Astrocyte of the spinal cord (primary cell): ENCODE results near the gene EIF2S1.
A peak's percentile ranks its signal among the peaks of the same experiment; 100 is the strongest.
"Not testable (repeated sequence)": the region's sequence is repeated elsewhere in the genome, so short reads cannot be mapped to it uniquely, and the experiment has no call there.

Experiments
- DNase-seq: peaks from one replicate; pipeline ENCODE4 v3.0.0; 2011; ENCODE audit warnings: low read depth, low spot score
- H3K4me3 ChIP-seq: 2 replicates; pipeline ENCODE4 v1.5.1; 2011; ENCODE audit warnings: low read depth, mild to moderate bottlenecking, low read length, moderate library complexity
- in situ Hi-C: cut with HindIII; loops from 2 replicates; pipeline ENCODE4 v1.10.0; 2017; ENCODE audit warnings: low sequenced_read_pairs
- TF ChIP-seq, protein P1 (sequence below): IDR thresholded peaks from 2 replicates; pipeline ENCODE4 v1.5.1; 2012; ENCODE audit warnings: low read depth, mild to moderate bottlenecking, low read length, inconsistent platforms

EIF2S1 gene

DNA sequence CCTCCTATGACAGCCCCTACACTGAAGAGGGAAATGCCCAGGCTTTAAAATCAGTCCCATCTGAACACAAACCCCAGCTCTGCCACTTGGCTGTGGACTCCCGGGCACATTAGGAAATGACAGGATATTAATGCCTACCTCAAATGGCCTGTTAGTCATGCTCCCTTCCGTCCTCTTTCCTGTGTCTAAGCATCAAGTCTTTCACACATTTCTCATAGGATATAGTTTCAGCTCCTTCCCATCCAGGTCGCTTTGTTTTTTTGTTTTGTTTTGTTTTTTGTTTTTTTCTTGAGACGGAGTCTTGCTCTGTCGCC, 35.7 kb downstream of the EIF2S1 start:
- in situ Hi-C loops: no loop called here
- DNase-seq: no peak

DNA sequence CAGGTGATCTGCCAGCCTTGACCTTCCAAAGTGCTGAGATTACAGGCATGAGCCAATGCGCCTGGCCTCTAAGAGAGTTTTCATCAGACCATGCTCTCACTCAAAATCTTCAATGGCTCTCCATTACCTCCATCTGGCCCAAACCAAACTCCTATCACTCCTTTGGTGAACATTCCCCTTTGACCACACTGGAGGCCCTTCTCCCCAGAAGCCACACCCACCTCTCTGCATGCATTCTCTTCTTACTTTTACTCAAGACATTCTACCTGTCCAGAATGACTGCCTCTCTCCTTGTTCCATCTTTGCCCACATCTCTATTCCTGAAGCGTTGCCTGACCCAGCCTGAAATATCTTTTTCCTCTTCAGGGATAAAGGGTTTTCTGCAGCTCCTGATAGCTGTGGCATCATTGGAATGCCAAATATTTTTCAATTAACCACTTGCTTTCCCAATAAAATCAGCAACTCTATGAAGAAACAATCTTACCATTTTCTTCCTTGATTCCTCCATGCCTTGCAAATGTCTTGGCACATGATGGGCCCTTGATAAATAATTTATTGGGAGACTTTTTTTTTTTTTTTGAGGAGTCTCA, 36.3 kb downstream of the EIF2S1 start:
- in situ Hi-C loops: no loop called here
- TF ChIP-seq, protein P1, sequence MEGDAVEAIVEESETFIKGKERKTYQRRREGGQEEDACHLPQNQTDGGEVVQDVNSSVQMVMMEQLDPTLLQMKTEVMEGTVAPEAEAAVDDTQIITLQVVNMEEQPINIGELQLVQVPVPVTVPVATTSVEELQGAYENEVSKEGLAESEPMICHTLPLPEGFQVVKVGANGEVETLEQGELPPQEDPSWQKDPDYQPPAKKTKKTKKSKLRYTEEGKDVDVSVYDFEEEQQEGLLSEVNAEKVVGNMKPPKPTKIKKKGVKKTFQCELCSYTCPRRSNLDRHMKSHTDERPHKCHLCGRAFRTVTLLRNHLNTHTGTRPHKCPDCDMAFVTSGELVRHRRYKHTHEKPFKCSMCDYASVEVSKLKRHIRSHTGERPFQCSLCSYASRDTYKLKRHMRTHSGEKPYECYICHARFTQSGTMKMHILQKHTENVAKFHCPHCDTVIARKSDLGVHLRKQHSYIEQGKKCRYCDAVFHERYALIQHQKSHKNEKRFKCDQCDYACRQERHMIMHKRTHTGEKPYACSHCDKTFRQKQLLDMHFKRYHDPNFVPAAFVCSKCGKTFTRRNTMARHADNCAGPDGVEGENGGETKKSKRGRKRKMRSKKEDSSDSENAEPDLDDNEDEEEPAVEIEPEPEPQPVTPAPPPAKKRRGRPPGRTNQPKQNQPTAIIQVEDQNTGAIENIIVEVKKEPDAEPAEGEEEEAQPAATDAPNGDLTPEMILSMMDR: no peak
- DNase-seq: peak; percentile 32
- no peak overlapping the region for H3K4me3 ChIP-seq

More for the DNA sequence above, 35.7 kb downstream of the EIF2S1 start:
- H3K4me3 ChIP-seq: no peak overlapping the region
- TF ChIP-seq, protein P1: no peak

DNA sequence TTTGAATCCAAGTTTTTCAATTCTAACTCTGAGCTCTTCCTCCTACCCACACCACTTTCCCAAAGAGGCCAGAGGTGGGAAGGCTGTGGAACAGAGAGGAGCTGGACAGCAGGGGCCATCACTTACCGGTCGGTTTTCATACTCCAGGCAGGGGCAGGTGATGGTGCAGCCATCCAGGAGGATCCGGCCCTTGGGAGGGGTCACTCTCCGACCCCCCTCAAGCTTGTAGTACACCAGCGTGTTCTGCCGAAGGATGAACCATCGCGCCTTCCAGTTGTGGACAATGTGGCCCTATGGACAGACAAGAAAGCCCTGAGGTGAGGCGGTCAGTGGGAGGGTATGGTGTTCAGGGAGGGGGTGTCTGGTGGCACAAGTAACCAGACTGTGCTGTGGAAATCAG, 37.4 kb downstream of the EIF2S1 start:
- TF ChIP-seq, protein P1: no peak
- DNase-seq: no peak
- in situ Hi-C loops: no loop called here
- H3K4me3 ChIP-seq: no peak overlapping the region

DNA sequence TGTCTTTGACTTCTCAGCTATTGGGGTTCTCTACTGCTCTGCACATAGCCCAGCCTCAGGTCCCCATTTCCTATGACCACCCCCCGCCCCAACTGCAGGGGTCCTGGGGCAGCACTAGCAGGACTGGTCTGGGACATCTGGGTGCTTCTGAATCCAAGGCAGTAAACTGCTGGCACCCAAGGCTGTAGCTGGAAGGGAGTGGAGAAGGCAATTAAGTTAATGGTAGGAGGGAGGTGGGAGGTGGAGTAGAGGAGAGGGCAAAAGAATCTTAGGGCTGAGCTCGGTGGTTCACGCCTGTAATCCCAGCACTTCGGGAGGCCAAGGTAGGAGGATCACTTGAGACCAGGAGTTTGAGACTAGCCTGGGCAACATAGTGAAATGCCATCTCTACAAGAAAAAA, 40.3 kb downstream of the EIF2S1 start:
- no peak overlapping the region for H3K4me3 ChIP-seq
- no peak for DNase-seq
- in situ Hi-C loops: no loop called here
- TF ChIP-seq, protein P1: no peak

DNA sequence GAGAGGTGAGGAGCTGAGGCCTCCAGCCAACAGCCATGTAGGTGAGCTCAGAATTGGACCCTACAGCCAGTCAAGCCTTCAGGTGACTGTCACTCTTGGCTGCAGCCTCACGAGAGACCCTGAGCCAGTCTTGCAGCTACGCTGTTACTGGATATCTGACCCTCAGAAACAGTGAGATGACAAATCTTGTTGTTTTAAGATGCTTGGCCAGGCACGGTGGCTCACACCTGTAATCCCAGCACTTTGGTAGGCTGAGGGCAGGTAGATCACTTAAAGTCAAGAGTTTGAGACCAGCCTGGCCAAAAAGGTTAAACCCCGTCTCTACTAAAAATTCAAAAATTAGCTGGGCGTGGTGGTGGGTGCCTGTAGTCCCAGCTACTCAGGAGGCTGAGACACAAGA, 45.6 kb downstream of the EIF2S1 start:
- no peak for DNase-seq
- in situ Hi-C loops: no loop called here
- H3K4me3 ChIP-seq: no peak overlapping the region
- TF ChIP-seq, protein P1: no peak

DNA sequence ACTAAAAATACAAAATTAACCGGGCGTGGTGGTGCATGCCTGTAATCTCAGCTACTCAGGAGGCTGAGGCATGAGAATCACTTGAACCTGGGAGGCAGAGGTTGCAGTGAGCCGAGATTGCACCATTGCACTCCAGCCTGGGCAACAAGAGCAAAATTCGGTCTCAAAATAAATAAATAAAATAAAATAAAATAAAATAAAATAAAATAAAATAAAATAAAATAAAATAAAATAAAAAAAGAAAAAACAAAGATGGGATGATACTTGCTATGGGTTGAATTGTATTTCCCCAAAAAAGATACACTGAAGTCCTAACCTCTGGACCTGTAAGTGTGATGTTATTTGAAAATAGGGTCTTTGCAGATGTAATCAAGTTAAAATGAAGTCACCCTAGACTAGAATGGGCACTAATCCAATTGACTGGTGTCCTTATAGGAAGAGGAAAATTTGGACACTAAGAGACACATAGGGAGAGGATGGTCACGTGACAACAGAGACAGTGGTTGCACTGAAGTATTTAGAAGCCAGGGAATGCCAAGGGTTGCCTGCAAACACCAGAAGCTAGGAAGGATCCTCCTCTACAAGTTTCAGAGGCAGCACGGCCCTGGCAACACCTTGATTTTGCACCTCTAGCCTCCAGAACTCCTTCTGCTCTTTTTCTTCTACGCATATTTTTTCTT, 48.1 kb downstream of the EIF2S1 start:
- DNase-seq, H3K4me3 ChIP-seq, in situ Hi-C loops: not testable (repeated sequence)

DNA sequence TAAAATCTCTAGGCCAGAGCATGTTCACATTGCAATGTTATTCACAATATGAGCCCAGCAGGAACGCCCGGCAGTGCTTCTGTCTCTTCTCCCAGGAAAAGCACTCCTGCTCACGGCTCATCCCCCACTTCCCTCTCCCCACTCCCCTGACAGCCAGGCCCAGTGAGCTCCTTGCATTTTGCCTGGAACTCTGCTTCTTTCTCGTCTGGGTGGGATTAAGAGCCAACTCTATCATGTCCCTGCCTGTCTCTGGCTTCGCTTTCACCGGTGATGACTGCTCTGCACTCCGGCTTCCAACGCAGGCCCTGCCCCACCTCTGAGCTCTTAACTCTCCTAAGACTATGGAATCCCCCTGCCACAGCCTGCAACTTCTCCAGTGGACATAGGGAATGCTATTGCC, 49.3 kb downstream of the EIF2S1 start:
- DNase-seq: no peak
- in situ Hi-C loops: no loop called here
- TF ChIP-seq, protein P1: no peak
- no peak overlapping the region for H3K4me3 ChIP-seq
